Colonic mucosa (tissue), 4 donors: Measurements from ENCODE around the gene CABP1. TPM values are rescaled to one million over a fixed set of nuclear protein-coding genes. Genes with fewer than 3 reads are reported as not detected.

Experiments
- DNase-seq: peaks from one replicate; pipeline ENCODE4 v3.0.0-alpha.2; 2020
- H3K27ac ChIP-seq: fragments of 200-600 bp; one replicate; pipeline ENCODE4 v1.8.0; 2021
- H3K27me3 ChIP-seq: fragments of 200-600 bp; one replicate; pipeline ENCODE4 v1.8.0; 2021
- H3K36me3 ChIP-seq: fragments of 200-600 bp; one replicate; pipeline ENCODE4 v1.8.0; 2021
- H3K4me1 ChIP-seq: fragments of 200-600 bp; one replicate; pipeline ENCODE4 v1.8.0; 2021; ENCODE audit warnings: mild to moderate bottlenecking
- H3K4me3 ChIP-seq: fragments of 200-600 bp; one replicate; pipeline ENCODE4 v1.8.0; 2021
- H3K9ac ChIP-seq, 2 donors: one replicate each; pipeline ENCODE4 v1.7.0; 2013; ENCODE audit warnings: control low read depth in 2 of 2, low read depth in 2 of 2, low read length in 2 of 2
- H3K9me3 ChIP-seq: fragments of 200-600 bp; one replicate; pipeline ENCODE4 v1.8.0; 2021
- CTCF ChIP-seq: fragments of 200-600 bp; IDR thresholded peaks from one replicate; pipeline ENCODE4 v1.8.0; 2022; ENCODE audit warnings: antibody characterized with exemption, mild to moderate bottlenecking
- intact Hi-C: fragments of 100-400 bp; cut with DNase I; formaldehyde crosslinking; loops from one replicate; pipeline ENCODE4 v1.14.1; 2022
- total RNA-seq, 2 donors: library from RNA; stranded (reverse); fragmentation: NEBNext Ultra II Directional in 1 of 2; extraction: Animal tissue kit (Norgen Biotek cat#: 25700) in 1 of 2; gene quantifications; one replicate each; pipeline ENCODE4 v1.2.1, GENCODE V29; 2021
- donor health status: healthy.
- donor health status: DM: no; HTN: no; CAD: no.
- donor health status: DM: no; HTN: no; CAD: no.

The CABP1 gene
- total RNA-seq, 2 donors from 2014 or later, result 0.77 to 0.79 TPM

- H3K9ac ChIP-seq, result no peak overlapping the region
- intact Hi-C loops, result loop anchor here (10.0 kb wide), 2 partner anchors 322 to 362 kb away; no protein-coding TSS in a partner anchor
- no peak overlapping the region for H3K4me3 ChIP-seq
- peaks cover 40% of the 10 kb centered on the region for H3K27me3 ChIP-seq
- no peaks in the 10 kb centered on the region for H3K36me3 ChIP-seq
- no peaks in the 10 kb centered on the region for H3K9me3 ChIP-seq
- no peak for DNase-seq
- peaks cover 3% of the 10 kb centered on the region for H3K4me1 ChIP-seq
- no peak overlapping the region for H3K27ac ChIP-seq
- no peak for TF ChIP-seq CTCF
These were observed 2.4 kb downstream of the CABP1 start for GRCh38 chr12:120642826-120643225.

GRCh38 chr12:120643574-120643973 is 3.1 kb downstream of the CABP1 start:
- Histone ChIP-seq H3K36me3 (no peaks in the 10 kb centered on the region), H3K9me3 (no peaks in the 10 kb centered on the region), H3K27ac (no peak overlapping the region), H3K27me3 (peaks cover 40% of the 10 kb centered on the region), H3K4me1 (peaks cover 3% of the 10 kb centered on the region), H3K9ac (no peak overlapping the region), H3K4me3 (no peak overlapping the region)
- no peak for TF ChIP-seq CTCF
- no peak for DNase-seq
- intact Hi-C loops, result loop anchor here (10.0 kb wide), 2 partner anchors 321 to 361 kb away; no protein-coding TSS in a partner anchor

GRCh38 chr12:120646044-120646443 is 5.6 kb downstream of the CABP1 start:
- H3K4me1 ChIP-seq, result no peaks in the 10 kb centered on the region
- peaks cover 33% of the 10 kb centered on the region for H3K27me3 ChIP-seq
- H3K9ac ChIP-seq, result no peak overlapping the region
- no peaks in the 10 kb centered on the region for H3K9me3 ChIP-seq
- DNase-seq, result no peak
- H3K4me3 ChIP-seq, result no peak overlapping the region
- H3K36me3 ChIP-seq, result no peaks in the 10 kb centered on the region
- TF ChIP-seq CTCF, result no peak
- intact Hi-C loops, result loop anchor here (2.0 to 10.0 kb wide), 3 partner anchors 65 to 359 kb away; partner anchors contain the start of gene UNC119B
- no peak overlapping the region for H3K27ac ChIP-seq

- H3K9me3 ChIP-seq, result no peaks in the 10 kb centered on the region
- no peak for TF ChIP-seq CTCF
- H3K27ac ChIP-seq, result no peak overlapping the region
- no peak overlapping the region for H3K9ac ChIP-seq
- no peak overlapping the region for H3K4me3 ChIP-seq
- no peaks in the 10 kb centered on the region for H3K36me3 ChIP-seq
- intact Hi-C loops, result loop anchor here (2.0 to 10.0 kb wide), 3 partner anchors 63 to 357 kb away; partner anchors contain the start of gene UNC119B
- H3K27me3 ChIP-seq, result peaks cover 21% of the 10 kb centered on the region
- DNase-seq, result no peak
- H3K4me1 ChIP-seq, result no peaks in the 10 kb centered on the region
These were observed 6.9 kb downstream of the CABP1 start for GRCh38 chr12:120647375-120647755.

- Histone ChIP-seq H3K27ac (peak overlapping the region; percentile 54), H3K4me3 (no peak overlapping the region), H3K27me3 (peaks cover 3% of the 10 kb centered on the region), H3K36me3 (no peaks in the 10 kb centered on the region), H3K9me3 (no peaks in the 10 kb centered on the region), H3K4me1 (no peaks in the 10 kb centered on the region), H3K9ac (peak overlapping the region; percentile 32 to 52)
- intact Hi-C loops, result loop anchor here (5.0 to 10.0 kb wide), 3 partner anchors 62 to 355 kb away; no protein-coding TSS in a partner anchor
- no peak for DNase-seq
- TF ChIP-seq CTCF, result peak; percentile 21
These were observed 9.2 kb downstream of the CABP1 start for GRCh38 chr12:120649442-120650232.
